ENCODE results near the gene MLLT1.

Gene MLLT1

DNA sequence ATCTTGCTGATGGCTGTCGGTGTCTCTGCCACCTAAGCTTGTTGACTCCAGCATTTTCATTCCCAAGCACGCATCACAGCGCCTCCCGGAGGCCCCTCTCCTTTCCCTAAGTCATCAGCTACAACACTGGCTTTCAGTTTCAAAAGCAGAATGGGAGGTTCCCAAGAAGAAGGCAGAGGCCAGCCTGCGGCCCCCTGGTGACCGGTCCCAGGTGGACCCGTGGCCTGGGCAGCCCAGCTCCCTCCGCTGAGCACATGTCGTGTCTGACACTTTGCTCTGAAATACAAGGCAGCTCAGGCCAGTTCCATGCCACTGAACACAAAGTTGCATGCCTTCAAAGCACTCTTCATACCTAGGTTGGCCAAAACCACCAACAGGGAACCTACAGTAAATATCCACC lies 8.5 kb downstream of the MLLT1 start:
- Histone ChIP-seq H3K4me1 (ENCODE audit: control insufficient read depth in 1 of 2, insufficient read depth in 1 of 2, low read depth in 1 of 2, low read length in 1 of 2) (peaks cover 40 to 46% of the 10 kb centered on the region in 2 experiments), H3K4me3 (ENCODE audit: low read depth in 1 of 2, low read length in 1 of 2) (no peak overlapping the region), H3K9me3 (no peaks in the 10 kb centered on the region), H3K27ac (peak overlapping the region; percentile 89), H3K27me3 (no peaks in the 10 kb centered on the region), H3K36me3 (peaks cover 27% of the 10 kb centered on the region)
- no peak for TF ChIP-seq CTCF (IDR thresholded peaks at IDR 0.05)

GRCh38 chr19:6270822-6271221 lies 9.0 kb downstream of the MLLT1 start:
- H3K4me1 ChIP-seq (ENCODE audit: control insufficient read depth in 1 of 2, insufficient read depth in 1 of 2, low read depth in 1 of 2, low read length in 1 of 2) = peaks cover 37 to 42% of the 10 kb centered on the region in 2 experiments

GRCh38 chr19:6270076-6270745 lies 9.6 kb downstream of the MLLT1 start:
- H3K9me3 ChIP-seq = no peaks in the 10 kb centered on the region
- no peak overlapping the region for H3K4me3 ChIP-seq (ENCODE audit: low read depth in 1 of 2, low read length in 1 of 2)
- peaks cover 36% of the 10 kb centered on the region for H3K36me3 ChIP-seq
- no peak for TF ChIP-seq CTCF (IDR thresholded peaks at IDR 0.05)
- H3K4me1 ChIP-seq (ENCODE audit: control insufficient read depth in 1 of 2, insufficient read depth in 1 of 2, low read depth in 1 of 2, low read length in 1 of 2) = peaks cover 33 to 36% of the 10 kb centered on the region in 2 experiments
- H3K27ac ChIP-seq = no peak overlapping the region
- H3K27me3 ChIP-seq = no peaks in the 10 kb centered on the region

More at GRCh38 chr19:6270822-6271221, 9.0 kb downstream of the MLLT1 start:
- no peaks in the 10 kb centered on the region for H3K27me3 ChIP-seq
- peaks cover 30% of the 10 kb centered on the region for H3K36me3 ChIP-seq
- H3K4me3 ChIP-seq (ENCODE audit: low read depth in 1 of 2, low read length in 1 of 2) = no peak overlapping the region
- H3K9me3 ChIP-seq = no peaks in the 10 kb centered on the region
- H3K27ac ChIP-seq = peak overlapping the region; percentile 89
- TF ChIP-seq CTCF (IDR thresholded peaks at IDR 0.05) = no peak

DNA sequence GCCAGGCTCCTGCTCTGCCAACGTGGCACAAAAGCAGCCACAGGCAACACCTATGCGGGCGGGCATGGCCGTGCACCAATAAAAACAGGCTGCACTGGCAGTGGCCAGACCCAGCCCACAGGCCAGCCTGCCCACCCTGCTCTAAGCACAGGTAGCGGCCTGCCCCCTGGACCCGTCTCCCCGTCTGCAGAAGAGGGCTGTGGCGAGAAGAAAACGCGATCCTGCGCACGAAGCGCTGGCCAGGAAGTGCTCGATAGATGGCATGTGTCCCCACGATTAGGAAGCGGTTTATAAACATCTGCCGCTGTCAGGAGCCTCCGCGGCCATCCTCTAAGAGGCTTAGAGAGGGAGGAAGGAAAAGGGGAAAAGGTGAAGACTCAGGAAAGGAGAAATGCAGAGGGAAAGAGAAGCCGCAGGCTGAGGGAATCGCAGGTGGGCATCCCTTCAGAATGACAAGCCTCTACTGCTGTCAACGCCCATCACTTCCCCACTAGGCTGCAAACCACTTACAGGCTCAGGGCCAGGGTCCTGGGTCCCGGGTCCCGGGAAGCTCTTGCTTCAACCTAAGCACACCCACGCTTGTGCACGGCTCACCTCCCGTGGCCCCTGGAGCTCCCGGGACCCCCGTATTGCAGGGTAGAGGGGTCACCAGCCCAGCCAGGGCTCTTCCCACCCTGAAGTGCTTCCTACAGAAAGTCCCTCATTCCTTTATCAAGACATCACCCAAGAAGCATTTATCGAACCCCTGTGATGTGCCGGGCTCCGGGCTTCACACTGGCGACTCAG lies 10.5 kb downstream of the MLLT1 start:
- Histone ChIP-seq H3K4me1 (ENCODE audit: control insufficient read depth in 1 of 2, insufficient read depth in 1 of 2, low read depth in 1 of 2, low read length in 1 of 2) (peaks cover 24 to 27% of the 10 kb centered on the region in 2 experiments), H3K27ac (no peak overlapping the region), H3K36me3 (peaks cover 38% of the 10 kb centered on the region), H3K4me3 (ENCODE audit: low read depth in 1 of 2, low read length in 1 of 2) (no peak overlapping the region), H3K27me3 (no peaks in the 10 kb centered on the region), H3K9me3 (no peaks in the 10 kb centered on the region)
- TF ChIP-seq CTCF (IDR thresholded peaks at IDR 0.05) = no peak

DNA sequence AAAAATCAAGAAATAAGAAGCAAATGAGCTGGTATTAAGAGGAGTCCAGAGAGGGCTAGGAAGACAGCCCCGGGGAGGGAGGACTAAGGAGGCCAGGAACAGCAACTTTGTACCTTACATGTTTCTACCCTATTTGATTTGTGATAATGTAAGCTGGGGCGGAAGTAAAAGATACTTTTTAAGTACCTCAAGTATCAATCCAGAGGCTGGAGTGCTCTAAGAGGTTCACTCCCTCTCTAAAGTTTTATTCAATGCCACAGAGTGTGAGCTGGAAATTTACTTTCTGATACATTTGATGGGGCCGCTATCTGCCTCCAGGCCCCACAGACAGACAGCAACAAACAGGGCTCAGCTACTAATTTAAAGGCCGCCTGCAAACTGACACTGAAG lies 11.4 kb downstream of the MLLT1 start:
- H3K4me3 ChIP-seq (ENCODE audit: low read depth in 1 of 2, low read length in 1 of 2) = no peak overlapping the region
- H3K27ac ChIP-seq = no peak overlapping the region
- H3K9me3 ChIP-seq = no peaks in the 10 kb centered on the region
- no peak for TF ChIP-seq CTCF (IDR thresholded peaks at IDR 0.05)
- peaks cover 16 to 18% of the 10 kb centered on the region in 2 experiments for H3K4me1 ChIP-seq (ENCODE audit: control insufficient read depth in 1 of 2, insufficient read depth in 1 of 2, low read depth in 1 of 2, low read length in 1 of 2)
- H3K27me3 ChIP-seq = no peaks in the 10 kb centered on the region
- peaks cover 46% of the 10 kb centered on the region for H3K36me3 ChIP-seq
